GM12878 (cell line): Measurements from ENCODE around the gene ERVH48-1. TPM values are rescaled to one million over a fixed set of nuclear protein-coding genes. Genes with fewer than 3 reads are reported as not detected.
"Not testable (repeated sequence)": the region's sequence is repeated elsewhere in the genome, so short reads cannot be mapped to it uniquely, and the experiment has no call there.

Experiments used
- ATAC-seq: fragments of 200-7000 bp; cut with Tn5 transposase; 3 replicates; pipeline ENCODE4 v1.9.1; 2020; ENCODE audit warnings: mild to moderate bottlenecking, moderate library complexity
- BruUV-seq: library from RNA; stranded (reverse); fragments of 400-500 nt; replicated peaks from 2 replicates; lab custom pipeline; 2021; lab: Mats Ljungman, UMichigan
- CTCF ChIA-PET: fragments of 300-600 bp; sonication (Branson Sonifier 250); formaldehyde crosslinking; extraction: SDS; loops from one replicate; lab custom pipeline; 2021; ENCODE audit warnings: inconsistent platforms; lab: Yijun Ruan, JAX
- POLR2A ChIA-PET: fragments of 350-600 bp; formaldehyde crosslinking; extraction: SDS; loops from one replicate; lab custom pipeline; 2021; ENCODE audit warnings: inconsistent platforms; lab: Charles Lee
- RAD21 ChIA-PET: fragments of 300-600 bp; sonication (Branson Sonifier 250); formaldehyde crosslinking; loops from one replicate; lab custom pipeline; 2023; ENCODE audit warnings: antibody characterized with exemption; ENCODE audit not compliant: unreplicated experiment; lab: Charles Lee
- SMC1A ChIA-PET: fragments of 300-600 bp; sonication (Branson Sonifier 250); formaldehyde crosslinking; loops from one replicate; lab custom pipeline; 2023; ENCODE audit not compliant: unreplicated experiment, uncharacterized antibody; lab: Charles Lee
- DNase-seq: peaks from one replicate; pipeline ENCODE4 v3.0.0-alpha.2; 2011; ENCODE audit warnings: low read depth, low spot score
- FAIRE-seq: peaks from 3 replicates; lab custom pipeline; 2011; peaks lifted over from hg19 to GRCh38; lab: Jason Lieb, UNC
- H2AFZ ChIP-seq: 2 replicates; pipeline ENCODE4 v1.6.0; 2011; ENCODE audit warnings: low read depth, low read length, control low read depth; ENCODE audit not compliant: control insufficient read depth
- H3K27ac ChIP-seq: 2 replicates; pipeline ENCODE4 v1.5.1; 2011; ENCODE audit warnings: control low read depth; ENCODE audit not compliant: control insufficient read depth, insufficient read depth
- H3K27me3 ChIP-seq, 2 experiments: replicated peaks in 1 of 2; 2 replicates each; pipeline versions ENCODE4 v1.6.0 to v1.6.1; 2011; ENCODE audit warnings: low read length in 1 of 2; ENCODE audit not compliant: control insufficient read depth in 2 of 2, insufficient read depth in 2 of 2
- H3K36me3 ChIP-seq, 2 experiments: 2 replicates each; pipeline ENCODE4 v1.5.1; 2011; ENCODE audit warnings: low read length in 1 of 2; ENCODE audit not compliant: control insufficient read depth in 2 of 2, insufficient read depth in 2 of 2
- H3K4me1 ChIP-seq: 2 replicates; pipeline ENCODE4 v1.6.1; 2011; ENCODE audit warnings: mild to moderate bottlenecking, low read length, moderate library complexity, mixed read lengths; ENCODE audit not compliant: control insufficient read depth, insufficient read depth
- H3K4me2 ChIP-seq: 2 replicates; pipeline ENCODE4 v1.6.0; 2011; ENCODE audit warnings: control low read depth; ENCODE audit not compliant: control insufficient read depth, insufficient read depth
- H3K4me3 ChIP-seq: fragments of 200-600 bp; sonication (generic); 2 replicates; pipeline ENCODE4 v1.5.1; 2016
- H3K79me2 ChIP-seq: 2 replicates; pipeline ENCODE4 v1.6.0; 2011; ENCODE audit warnings: low read length; ENCODE audit not compliant: control insufficient read depth, insufficient read depth
- H3K9ac ChIP-seq: 2 replicates; pipeline ENCODE4 v1.8.0; 2011; ENCODE audit warnings: low read length, control low read depth, mixed read lengths; ENCODE audit not compliant: control insufficient read depth, insufficient read depth
- H3K9me3 ChIP-seq: replicated peaks from 3 replicates; pipeline ENCODE4 v1.5.1; 2011; ENCODE audit warnings: mild to moderate bottlenecking, low read length; ENCODE audit not compliant: control insufficient read depth, insufficient read depth
- H4K20me1 ChIP-seq: 2 replicates; pipeline ENCODE4 v1.6.0; 2011; ENCODE audit not compliant: control insufficient read depth, insufficient read depth
- CEBPZ ChIP-seq: fragments of 150-350 bp; IDR thresholded peaks from 2 replicates; pipeline ENCODE4 v1.6.1; 2016; ENCODE audit warnings: low read depth, low read length
- NFYB ChIP-seq: IDR thresholded peaks from 2 replicates; pipeline ENCODE4 v1.6.1; 2011; ENCODE audit warnings: low read depth, mild to moderate bottlenecking, low read length, improper control_type of control experiment, moderate library complexity; ENCODE audit not compliant: insufficient read depth
- SKIL ChIP-seq: fragments of 450-650 bp; IDR thresholded peaks from 2 replicates; pipeline ENCODE4 v1.6.1; 2017; ENCODE audit warnings: mild to moderate bottlenecking, low read depth, inconsistent platforms; ENCODE audit not compliant: poor library complexity, severe bottlenecking
- SMARCA5 ChIP-seq: fragments of 450-650 bp; IDR thresholded peaks from 2 replicates; pipeline ENCODE4 v1.6.1; 2017; ENCODE audit warnings: mild to moderate bottlenecking
- USF1 ChIP-seq: IDR thresholded peaks from 2 replicates; pipeline ENCODE4 v1.6.1; 2011; ENCODE audit warnings: borderline replicate concordance, low read depth, mild to moderate bottlenecking, moderate library complexity, mixed read lengths, low read length; ENCODE audit not compliant: insufficient read depth; ENCODE audit errors: extremely low read length
- WGBS: methylation state at CpG from one replicate; pipeline ENCODE4 v1.1.6; 2016; ENCODE audit warnings: low lambda C conversion rate; ENCODE audit not compliant: insufficient replicate concordance, insufficient coverage; ENCODE audit errors: missing lambda C conversion rate; 5-methylcytosine and 5-hydroxymethylcytosine counted together
- in situ Hi-C: fragments of 300-500 bp; cut with MboI; formaldehyde crosslinking; loops from 9 replicates; pipeline ENCODE4 v1.14.3; 2018; ENCODE audit warnings: mixed read lengths
- intact Hi-C: fragments of 100-400 bp; cut with micrococcal nuclease; formaldehyde crosslinking; loops from one replicate; pipeline ENCODE4 v1.14.2; 2022; ENCODE audit not compliant: unreplicated experiment
- polyA plus RNA-seq, 11 experiments: library from polyadenylated mRNA; depleted of rRNA in 4 of 11; unstranded in 6 of 11; stranded (reverse) in 5 of 11; fragments of >200 nt; fragmentation: Nextera tagmentation in 4 of 11; fragmentation: Illumina TruSeq in 1 of 11; extraction: Ambion mirVana in 4 of 11; extraction: Trizol in 1 of 11; gene quantifications; 1 replicate in 1 of 11; 2 replicates in 10 of 11; pipeline versions ENCODE4 v1.2.1 to v1.2.3, GENCODE V29; 2011 to 2016; ENCODE audit warnings: inconsistent platforms in 2 of 11, missing spikeins in 2 of 11, low read depth in 1 of 11
- total RNA-seq, 4 experiments: library from RNA; depleted of rRNA in 3 of 4; stranded (reverse); fragments of >200 nt in 3 of 4; fragmentation: Illumina TruSeq in 1 of 4; extraction: Trizol in 1 of 4; gene quantifications; 2 replicates each; pipeline versions ENCODE4 v1.2.1 to v1.2.3, GENCODE V29; 2013 to 2021
- TF ChIP-seq, protein P1 (sequence below): fragments of 150-350 bp; IDR thresholded peaks from 2 replicates; pipeline ENCODE4 v1.6.1; 2014; ENCODE audit warnings: mild to moderate bottlenecking, low read depth, low read length

Gene ERVH48-1
- total and polyA plus RNA-seq, 10 of the 15 experiments (the other 5 are each of a cell fraction or from before 2014, with no cell fraction given): 0.03 to 0.30 (median 0.13) TPM; not detected in 7

DNA sequence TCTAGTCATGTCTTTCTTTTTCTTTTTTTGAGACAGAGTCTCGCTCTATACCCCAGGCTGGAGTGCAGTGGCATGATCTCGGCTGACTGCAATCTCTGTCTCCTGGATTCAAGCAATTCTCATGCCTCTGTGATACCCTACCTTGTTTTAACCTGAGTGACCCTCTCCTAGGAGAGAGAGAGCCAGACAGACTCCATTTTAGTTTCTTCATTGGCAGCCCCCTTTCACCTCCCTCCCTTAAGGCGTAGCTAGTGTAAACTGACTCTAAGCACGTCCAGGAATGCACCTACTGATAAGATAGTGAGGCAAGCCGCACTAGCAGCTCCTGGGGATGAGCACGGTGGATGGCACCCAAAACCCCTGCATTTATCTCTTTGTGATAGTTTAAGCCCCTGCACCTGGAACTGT, 43.8 kb upstream of the ERVH48-1 start (continued):
- TF ChIP-seq CEBPZ: no peak

DNA sequence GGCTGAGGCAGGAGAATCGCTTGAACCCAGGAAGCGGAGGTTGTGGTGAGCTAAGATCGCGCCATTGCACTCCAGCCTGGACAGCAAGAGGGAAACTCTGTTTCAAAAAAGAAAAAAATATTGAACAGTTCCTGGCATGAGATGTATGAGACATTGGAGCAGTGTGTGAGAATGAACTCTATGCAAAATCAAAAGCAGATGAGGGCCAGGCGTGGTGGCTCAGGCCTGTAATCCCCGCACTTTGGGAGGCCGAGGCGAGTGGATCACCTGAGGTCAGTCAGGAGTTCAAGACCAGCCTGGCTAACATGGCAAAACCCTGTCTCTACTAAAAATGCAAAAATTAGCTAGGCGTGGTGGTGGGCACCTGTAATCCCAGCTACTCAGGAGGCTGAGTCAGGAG, 42.2 kb upstream of the ERVH48-1 start:
- H3K4me1 ChIP-seq, DNase-seq, in situ Hi-C loops, H3K79me2 ChIP-seq, H3K9me3 ChIP-seq, H3K4me3 ChIP-seq, H3K36me3 ChIP-seq, H4K20me1 ChIP-seq, H3K27ac ChIP-seq, H3K4me2 ChIP-seq, BruUV-seq, intact Hi-C loops, ATAC-seq, SMC1A ChIA-PET, RAD21 ChIA-PET, FAIRE-seq, CTCF ChIA-PET, H2AFZ ChIP-seq, H3K9ac ChIP-seq, H3K27me3 ChIP-seq, POLR2A ChIA-PET: not testable (repeated sequence)
- WGBS: 92% methylated on average over 9 of the region's 9 CpGs

- Histone ChIP-seq H4K20me1 (no peaks in the 10 kb centered on the region), H3K4me2 (no peak overlapping the region), H3K4me3 (no peak overlapping the region), H3K9ac (no peak overlapping the region), H3K79me2 (no peaks in the 10 kb centered on the region), H2AFZ (no peak overlapping the region), H3K27ac (no peak overlapping the region), H3K4me1 (no peaks in the 10 kb centered on the region), H3K36me3 (no peaks in the 10 kb centered on the region), H3K27me3 (no peaks in the 10 kb centered on the region), H3K9me3 (no peaks in the 10 kb centered on the region)
- intact Hi-C loops (no loop called here), in situ Hi-C loops (no loop called here)
- TF ChIP-seq, protein P1, sequence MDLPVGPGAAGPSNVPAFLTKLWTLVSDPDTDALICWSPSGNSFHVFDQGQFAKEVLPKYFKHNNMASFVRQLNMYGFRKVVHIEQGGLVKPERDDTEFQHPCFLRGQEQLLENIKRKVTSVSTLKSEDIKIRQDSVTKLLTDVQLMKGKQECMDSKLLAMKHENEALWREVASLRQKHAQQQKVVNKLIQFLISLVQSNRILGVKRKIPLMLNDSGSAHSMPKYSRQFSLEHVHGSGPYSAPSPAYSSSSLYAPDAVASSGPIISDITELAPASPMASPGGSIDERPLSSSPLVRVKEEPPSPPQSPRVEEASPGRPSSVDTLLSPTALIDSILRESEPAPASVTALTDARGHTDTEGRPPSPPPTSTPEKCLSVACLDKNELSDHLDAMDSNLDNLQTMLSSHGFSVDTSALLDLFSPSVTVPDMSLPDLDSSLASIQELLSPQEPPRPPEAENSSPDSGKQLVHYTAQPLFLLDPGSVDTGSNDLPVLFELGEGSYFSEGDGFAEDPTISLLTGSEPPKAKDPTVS: no peak
- TF ChIP-seq SMARCA5 (no peak), USF1 (no peak), NFYB (no peak), SKIL (no peak)
- WGBS: 33% methylated on average over 3 of the region's 3 CpGs
- CTCF ChIA-PET: no interaction called here
- FAIRE-seq (no peak), ATAC-seq (no peak), DNase-seq (no peak)
- SMC1A ChIA-PET: no interaction called here
- RAD21 ChIA-PET: no interaction called here
- BruUV-seq: no TSS peak
- POLR2A ChIA-PET: no interaction called here
These were observed 39.8 kb upstream of the ERVH48-1 start for GRCh38 chr21:42965211-42965560.
